Measurements from ENCODE around the gene ELP4.

The ELP4 gene

GRCh38 chr11:31772412-31772811 is 262.8 kb downstream of the ELP4 start:
- no peak for TF ChIP-seq CTCF (conservative IDR thresholded peaks at IDR 0.05)
- no peak overlapping the region for H3K27ac ChIP-seq

- TF ChIP-seq CTCF (conservative IDR thresholded peaks at IDR 0.05): no peak
- H3K27ac ChIP-seq: no peak overlapping the region
Observed at GRCh38 chr11:31779374-31779791, 269.8 kb downstream of the ELP4 start.

GRCh38 chr11:31780078-31780477 is 270.5 kb downstream of the ELP4 start:
- H3K27ac ChIP-seq: no peak overlapping the region
- TF ChIP-seq CTCF (conservative IDR thresholded peaks at IDR 0.05): no peak

GRCh38 chr11:31780480-31780971 is 271.0 kb downstream of the ELP4 start:
- TF ChIP-seq CTCF (conservative IDR thresholded peaks at IDR 0.05): no peak
- H3K27ac ChIP-seq: no peak overlapping the region

GRCh38 chr11:31782257-31782656 is 272.7 kb downstream of the ELP4 start:
- no peak for TF ChIP-seq CTCF (conservative IDR thresholded peaks at IDR 0.05)
- H3K27ac ChIP-seq: no peak overlapping the region

- TF ChIP-seq CTCF (conservative IDR thresholded peaks at IDR 0.05): no peak
- H3K27ac ChIP-seq: no peak overlapping the region
Observed at GRCh38 chr11:31783252-31783651, 273.7 kb downstream of the ELP4 start.

- H3K27ac ChIP-seq: no peak overlapping the region
- TF ChIP-seq CTCF (conservative IDR thresholded peaks at IDR 0.05): no peak
Observed at GRCh38 chr11:31784611-31785010, 275.0 kb downstream of the ELP4 start.

Measured in VCaP (cell line).